Measurements from ENCODE around the gene HS3ST2.

HS3ST2 gene

DNA sequence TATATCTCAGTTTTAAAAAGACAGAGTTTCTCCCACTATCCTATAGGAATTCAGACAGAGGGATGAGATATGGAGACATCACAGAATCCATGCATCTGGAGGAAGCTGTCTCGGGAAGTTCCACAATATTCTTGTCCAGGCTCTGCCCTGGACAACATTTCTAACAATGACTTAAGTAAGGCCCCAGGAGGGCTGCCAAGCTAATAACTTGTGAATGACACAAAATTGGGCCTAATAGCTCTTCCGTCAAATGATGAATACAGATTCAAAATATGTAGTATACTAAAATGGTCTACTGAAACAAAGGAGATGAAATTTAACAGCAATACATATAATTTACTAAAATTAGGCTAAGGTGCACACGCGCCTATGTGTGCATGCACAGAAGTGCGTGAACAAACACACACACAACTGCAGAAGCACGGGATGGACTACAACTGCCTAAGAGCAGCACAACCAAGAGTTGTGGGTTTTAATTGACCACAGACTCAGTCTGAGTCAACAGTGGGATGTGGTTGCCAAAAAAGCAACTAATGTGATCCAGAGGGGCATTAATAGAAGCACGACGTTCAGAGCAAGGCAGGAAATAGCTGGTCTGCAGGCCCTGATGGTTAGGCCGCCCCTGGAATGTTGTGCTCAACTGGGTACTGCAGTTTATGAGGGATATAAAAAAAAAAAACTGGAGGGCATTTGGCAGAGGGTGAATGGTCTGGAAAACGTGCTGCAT is 26.3 kb upstream of the HS3ST2 start:
- Histone ChIP-seq H3K27ac (ENCODE audit: low read depth, low read length) (no peak overlapping the region), H3K4me2 (ENCODE audit: low read depth, low read length, poor library complexity, severe bottlenecking) (no peak overlapping the region)

GRCh38 chr16:22788193-22788530 is 25.8 kb upstream of the HS3ST2 start:
- H3K9me2 ChIP-seq (replicated peaks; ENCODE audit: insufficient read depth, low read length), result no peaks in the 10 kb centered on the region
- TF ChIP-seq EZH2phosphoT487 (conservative IDR thresholded peaks at IDR 0.05; ENCODE audit: low read length), result no peak
- TF ChIP-seq, protein P1, sequence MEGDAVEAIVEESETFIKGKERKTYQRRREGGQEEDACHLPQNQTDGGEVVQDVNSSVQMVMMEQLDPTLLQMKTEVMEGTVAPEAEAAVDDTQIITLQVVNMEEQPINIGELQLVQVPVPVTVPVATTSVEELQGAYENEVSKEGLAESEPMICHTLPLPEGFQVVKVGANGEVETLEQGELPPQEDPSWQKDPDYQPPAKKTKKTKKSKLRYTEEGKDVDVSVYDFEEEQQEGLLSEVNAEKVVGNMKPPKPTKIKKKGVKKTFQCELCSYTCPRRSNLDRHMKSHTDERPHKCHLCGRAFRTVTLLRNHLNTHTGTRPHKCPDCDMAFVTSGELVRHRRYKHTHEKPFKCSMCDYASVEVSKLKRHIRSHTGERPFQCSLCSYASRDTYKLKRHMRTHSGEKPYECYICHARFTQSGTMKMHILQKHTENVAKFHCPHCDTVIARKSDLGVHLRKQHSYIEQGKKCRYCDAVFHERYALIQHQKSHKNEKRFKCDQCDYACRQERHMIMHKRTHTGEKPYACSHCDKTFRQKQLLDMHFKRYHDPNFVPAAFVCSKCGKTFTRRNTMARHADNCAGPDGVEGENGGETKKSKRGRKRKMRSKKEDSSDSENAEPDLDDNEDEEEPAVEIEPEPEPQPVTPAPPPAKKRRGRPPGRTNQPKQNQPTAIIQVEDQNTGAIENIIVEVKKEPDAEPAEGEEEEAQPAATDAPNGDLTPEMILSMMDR (IDR thresholded peaks at IDR 0.05; ENCODE audit: insufficient read depth, low read length, poor library complexity, severe bottlenecking), result no peak
- H3K4me2 ChIP-seq (ENCODE audit: low read depth, low read length, poor library complexity, severe bottlenecking), result no peak overlapping the region
- H3K27ac ChIP-seq (ENCODE audit: low read depth, low read length), result no peak overlapping the region
- H3K9me3 ChIP-seq (ENCODE audit: insufficient read depth, low read length), result no peaks in the 10 kb centered on the region
- H3K36me3 ChIP-seq (ENCODE audit: low read length), result no peaks in the 10 kb centered on the region
- H2AFZ ChIP-seq (ENCODE audit: low read depth, low read length, severe bottlenecking), result no peak overlapping the region
- no peak overlapping the region for H3K9ac ChIP-seq (ENCODE audit: low read length)
- H3K27me3 ChIP-seq (ENCODE audit: low read length), result peaks cover 3% of the 10 kb centered on the region; the same call in 1 of the 2 replicates
- no peaks in the 10 kb centered on the region for H3K79me2 ChIP-seq (ENCODE audit: insufficient read depth, low read length)
- no peaks in the 10 kb centered on the region for H3F3A ChIP-seq (ENCODE audit: insufficient read depth)
- no peak overlapping the region for H3K4me3 ChIP-seq (ENCODE audit: insufficient read depth, low read length, poor library complexity, severe bottlenecking)
- H4K20me1 ChIP-seq (ENCODE audit: low read depth, low read length), result no peaks in the 10 kb centered on the region

More for the DNA sequence above, 26.3 kb upstream of the HS3ST2 start:
- no peaks in the 10 kb centered on the region for H3K9me2 ChIP-seq (replicated peaks; ENCODE audit: insufficient read depth, low read length)
- H3F3A ChIP-seq (ENCODE audit: insufficient read depth), result no peaks in the 10 kb centered on the region
- peaks cover 3% of the 10 kb centered on the region; the same call in 1 of the 2 replicates for H3K27me3 ChIP-seq (ENCODE audit: low read length)
- H2AFZ ChIP-seq (ENCODE audit: low read depth, low read length, severe bottlenecking), result no peak overlapping the region
- H3K79me2 ChIP-seq (ENCODE audit: insufficient read depth, low read length), result no peaks in the 10 kb centered on the region
- H3K9ac ChIP-seq (ENCODE audit: low read length), result no peak overlapping the region
- no peak overlapping the region for H3K4me3 ChIP-seq (ENCODE audit: insufficient read depth, low read length, poor library complexity, severe bottlenecking)
- H3K9me3 ChIP-seq (ENCODE audit: insufficient read depth, low read length), result no peaks in the 10 kb centered on the region
- H3K36me3 ChIP-seq (ENCODE audit: low read length), result no peaks in the 10 kb centered on the region
- TF ChIP-seq, protein P1 (IDR thresholded peaks at IDR 0.05; ENCODE audit: insufficient read depth, low read length, poor library complexity, severe bottlenecking), result no peak
- TF ChIP-seq EZH2phosphoT487 (conservative IDR thresholded peaks at IDR 0.05; ENCODE audit: low read length), result no peak
- H4K20me1 ChIP-seq (ENCODE audit: low read depth, low read length), result no peaks in the 10 kb centered on the region

DNA sequence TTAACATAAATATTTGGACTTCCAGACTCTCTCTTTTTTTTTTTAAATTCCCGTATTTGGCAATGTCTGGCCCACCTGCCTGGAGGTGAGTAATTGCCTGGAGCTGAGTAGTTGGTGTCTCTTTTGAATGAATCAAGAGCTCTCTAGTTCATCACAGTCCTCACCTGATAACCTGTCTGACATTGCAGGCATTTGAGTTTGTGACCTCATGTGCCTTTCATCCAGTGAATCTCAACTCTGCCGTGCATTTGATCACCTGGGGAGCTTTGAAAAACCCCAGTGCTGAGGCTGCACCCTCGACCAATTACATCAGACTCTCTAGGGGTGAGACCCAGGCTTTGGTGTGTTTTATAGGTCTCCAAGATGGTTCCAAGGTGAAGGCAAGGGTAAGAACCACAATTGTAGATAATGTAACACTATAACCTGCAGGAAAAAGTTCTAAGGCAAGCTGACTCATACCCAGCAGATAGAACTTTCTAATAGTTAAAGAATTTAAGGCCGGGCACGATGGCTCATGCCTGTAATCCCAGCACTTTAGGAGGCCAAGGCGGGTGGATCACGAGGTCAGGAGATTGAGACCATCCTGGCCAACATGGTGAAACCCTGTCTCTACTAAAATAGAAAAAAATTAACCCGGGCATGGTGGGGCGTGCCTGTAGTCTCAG is 24.5 kb upstream of the HS3ST2 start:
- Histone ChIP-seq H3K79me2 (ENCODE audit: insufficient read depth, low read length) (no peaks in the 10 kb centered on the region), H3K9me3 (ENCODE audit: insufficient read depth, low read length) (no peaks in the 10 kb centered on the region), H2AFZ (ENCODE audit: low read depth, low read length, severe bottlenecking) (no peak overlapping the region), H3K36me3 (ENCODE audit: low read length) (no peaks in the 10 kb centered on the region), H3K9me2 (replicated peaks; ENCODE audit: insufficient read depth, low read length) (no peaks in the 10 kb centered on the region), H4K20me1 (ENCODE audit: low read depth, low read length) (no peaks in the 10 kb centered on the region), H3K27ac (ENCODE audit: low read depth, low read length) (no peak overlapping the region), H3F3A (ENCODE audit: insufficient read depth) (no peaks in the 10 kb centered on the region), H3K27me3 (ENCODE audit: low read length) (peaks cover 3% of the 10 kb centered on the region; the same call in 1 of the 2 replicates), H3K4me3 (ENCODE audit: insufficient read depth, low read length, poor library complexity, severe bottlenecking) (no peak overlapping the region), H3K4me2 (ENCODE audit: low read depth, low read length, poor library complexity, severe bottlenecking) (no peak overlapping the region), H3K9ac (ENCODE audit: low read length) (no peak overlapping the region)
- TF ChIP-seq EZH2phosphoT487 (conservative IDR thresholded peaks at IDR 0.05; ENCODE audit: low read length), result no peak
- TF ChIP-seq, protein P1 (IDR thresholded peaks at IDR 0.05; ENCODE audit: insufficient read depth, low read length, poor library complexity, severe bottlenecking), result no peak
